ENCODE data around the gene RFPL2.

RFPL2 gene

GRCh38 chr22:32206774-32207758 is 2.2 kb upstream of the RFPL2 start:
- Histone ChIP-seq H2BK5ac (ENCODE audit: low read depth, low read length, poor library complexity) (no peak overlapping the region), H3K27ac (ENCODE audit: low read depth, low read length) (no peak overlapping the region), H4K12ac (ENCODE audit: low read depth, low read length) (no peak overlapping the region), H3K4me2 (ENCODE audit: low read length) (no peak overlapping the region), H3K79me1 (ENCODE audit: low read length) (no peaks in the 10 kb centered on the region), H2AK5ac (ENCODE audit: low read length) (no peak overlapping the region), H3K27me3 (ENCODE audit: insufficient read depth, low read length) (peaks cover 12% of the 10 kb centered on the region), H2BK12ac (ENCODE audit: low read length) (no peak overlapping the region), H2BK120ac (ENCODE audit: insufficient read depth, low read length, poor library complexity) (no peak overlapping the region), H3K9me3 (ENCODE audit: insufficient read depth, low read depth, low read length) (peaks cover 2% of the 10 kb centered on the region), H4K8ac (ENCODE audit: low read depth, low read length) (no peak overlapping the region), H3K4me3 (ENCODE audit: low read depth, low read length) (no peak overlapping the region), H3K23ac (ENCODE audit: low read length) (no peak overlapping the region), H2AFZ (ENCODE audit: insufficient read depth, low read length, poor library complexity) (no peak overlapping the region), H3K4ac (ENCODE audit: low read depth, low read length) (no peak overlapping the region), H3K36me3 (ENCODE audit: control insufficient read depth in 1 of 2, insufficient read depth in 2 of 2, low read length in 2 of 2) (no peaks in the 10 kb centered on the region), H3K14ac (ENCODE audit: low read length) (no peak overlapping the region), H3K79me2 (ENCODE audit: control insufficient read depth, insufficient read depth, low read length, poor library complexity) (no peaks in the 10 kb centered on the region), H3K9ac (ENCODE audit: low read length) (no peak overlapping the region), H3K4me1 (ENCODE audit: control insufficient read depth in 1 of 2, insufficient read depth in 2 of 2, low read length in 2 of 2) (peaks cover 5 to 10% of the 10 kb centered on the region in 2 experiments), H4K91ac (ENCODE audit: low read depth, low read length) (no peak overlapping the region), H3K18ac (ENCODE audit: low read length) (no peak overlapping the region)
- no CpG with 5 or more reads among the region's 22 CpGs for WGBS (ENCODE audit: extremely low coverage, insufficient coverage, insufficient read length)
- DNase-seq, result peak in 1 of 2 donors; percentile 38

GRCh38 chr22:32205974-32206773 is 1.3 kb upstream of the RFPL2 start:
- Histone ChIP-seq H2AK5ac (ENCODE audit: low read length) (no peak overlapping the region), H2AFZ (ENCODE audit: insufficient read depth, low read length, poor library complexity) (no peak overlapping the region), H3K9me3 (ENCODE audit: insufficient read depth, low read depth, low read length) (peaks cover 1% of the 10 kb centered on the region), H3K4ac (ENCODE audit: low read depth, low read length) (no peak overlapping the region), H3K4me2 (ENCODE audit: low read length) (no peak overlapping the region), H3K14ac (ENCODE audit: low read length) (no peak overlapping the region), H3K23ac (ENCODE audit: low read length) (no peak overlapping the region), H3K79me1 (ENCODE audit: low read length) (no peaks in the 10 kb centered on the region), H2BK120ac (ENCODE audit: insufficient read depth, low read length, poor library complexity) (no peak overlapping the region), H4K12ac (ENCODE audit: low read depth, low read length) (no peak overlapping the region), H3K27me3 (ENCODE audit: insufficient read depth, low read length) (peaks cover 12% of the 10 kb centered on the region), H4K8ac (ENCODE audit: low read depth, low read length) (no peak overlapping the region), H2BK12ac (ENCODE audit: low read length) (no peak overlapping the region), H3K79me2 (ENCODE audit: control insufficient read depth, insufficient read depth, low read length, poor library complexity) (no peaks in the 10 kb centered on the region), H2BK5ac (ENCODE audit: low read depth, low read length, poor library complexity) (no peak overlapping the region), H3K4me3 (ENCODE audit: low read depth, low read length) (no peak overlapping the region), H4K91ac (ENCODE audit: low read depth, low read length) (no peak overlapping the region), H3K9ac (ENCODE audit: low read length) (no peak overlapping the region), H3K36me3 (ENCODE audit: control insufficient read depth in 1 of 2, insufficient read depth in 2 of 2, low read length in 2 of 2) (no peaks in the 10 kb centered on the region), H3K27ac (ENCODE audit: low read depth, low read length) (no peak overlapping the region), H3K4me1 (ENCODE audit: control insufficient read depth in 1 of 2, insufficient read depth in 2 of 2, low read length in 2 of 2) (peaks cover 5 to 10% of the 10 kb centered on the region in 2 experiments), H3K18ac (ENCODE audit: low read length) (no peak overlapping the region)
- no CpG with 5 or more reads among the region's 30 CpGs for WGBS (ENCODE audit: extremely low coverage, insufficient coverage, insufficient read length)
- DNase-seq, result no peak

GRCh38 chr22:32204040-32204855 is 625 bp downstream of the RFPL2 start:
- no CpG with 5 or more reads among the region's 42 CpGs for WGBS (ENCODE audit: extremely low coverage, insufficient coverage, insufficient read length)

More at GRCh38 chr22:32204040-32204855, 625 bp downstream of the RFPL2 start:
- H3K79me1 ChIP-seq (ENCODE audit: low read length), result no peaks in the 10 kb centered on the region
- H3K27me3 ChIP-seq (ENCODE audit: insufficient read depth, low read length), result peaks cover 12% of the 10 kb centered on the region
- H2BK5ac ChIP-seq (ENCODE audit: low read depth, low read length, poor library complexity), result no peak overlapping the region
- peaks cover 1% of the 10 kb centered on the region for H3K9me3 ChIP-seq (ENCODE audit: insufficient read depth, low read depth, low read length)
- H2BK12ac ChIP-seq (ENCODE audit: low read length), result no peak overlapping the region
- no peak overlapping the region for H4K91ac ChIP-seq (ENCODE audit: low read depth, low read length)
- no peak overlapping the region for H3K23ac ChIP-seq (ENCODE audit: low read length)
- H3K18ac ChIP-seq (ENCODE audit: low read length), result no peak overlapping the region
- no peak overlapping the region for H3K14ac ChIP-seq (ENCODE audit: low read length)
- no peak overlapping the region for H2BK120ac ChIP-seq (ENCODE audit: insufficient read depth, low read length, poor library complexity)
- H2AK5ac ChIP-seq (ENCODE audit: low read length), result no peak overlapping the region
- no peak overlapping the region for H3K4ac ChIP-seq (ENCODE audit: low read depth, low read length)
- H3K4me1 ChIP-seq (ENCODE audit: control insufficient read depth in 1 of 2, insufficient read depth in 2 of 2, low read length in 2 of 2), result peaks cover 5 to 10% of the 10 kb centered on the region in 2 experiments
- no peak overlapping the region for H4K12ac ChIP-seq (ENCODE audit: low read depth, low read length)
- no peaks in the 10 kb centered on the region for H3K36me3 ChIP-seq (ENCODE audit: control insufficient read depth in 1 of 2, insufficient read depth in 2 of 2, low read length in 2 of 2)
- H4K8ac ChIP-seq (ENCODE audit: low read depth, low read length), result no peak overlapping the region
- peak overlapping the region; percentile 61 for H2AFZ ChIP-seq (ENCODE audit: insufficient read depth, low read length, poor library complexity)
- H3K79me2 ChIP-seq (ENCODE audit: control insufficient read depth, insufficient read depth, low read length, poor library complexity), result no peaks in the 10 kb centered on the region
- H3K4me2 ChIP-seq (ENCODE audit: low read length), result peak overlapping the region; percentile 63
- peak in 1 of 2 donors; percentile 19 for DNase-seq
- H3K4me3 ChIP-seq (ENCODE audit: low read depth, low read length), result peak overlapping the region; percentile 42
- H3K27ac ChIP-seq (ENCODE audit: low read depth, low read length), result no peak overlapping the region
- no peak overlapping the region for H3K9ac ChIP-seq (ENCODE audit: low read length)

Data from trophoblast cell (in vitro differentiated cells and primary cell).